GM18502 (cell line): ENCODE data around the gene TMEM9B.
"Not testable (repeated sequence)": the region's sequence is repeated elsewhere in the genome, so short reads cannot be mapped to it uniquely, and the experiment has no call there.

Source experiments
- ATAC-seq: cut with Tn5 transposase; IDR thresholded peaks from one replicate; pipeline ENCODE4 v1.9.1; 2021; ENCODE audit warnings: mild to moderate bottlenecking; ENCODE audit not compliant: unreplicated experiment, poor library complexity

TMEM9B gene

GRCh38 chr11:8964324-8965320 lies at the start of gene TMEM9B:
TSS of gene TMEM9B (minus strand) at chr11:8964442. CDS start at chr11:8964313, 129 bp downstream.
- peak; percentile 87 for ATAC-seq

- no peak for ATAC-seq
Measured at GRCh38 chr11:9013373-9013772, 49.1 kb upstream of the TMEM9B start.

GRCh38 chr11:9009538-9009937 lies 45.3 kb upstream of the TMEM9B start:
- not testable (repeated sequence) for ATAC-seq

- no peak for ATAC-seq
Measured at GRCh38 chr11:9008661-9009060, 44.4 kb upstream of the TMEM9B start.

GRCh38 chr11:9008011-9008550 lies 43.8 kb upstream of the TMEM9B start:
- ATAC-seq, result no peak

GRCh38 chr11:9005087-9005486 lies 40.8 kb upstream of the TMEM9B start:
- no peak for ATAC-seq

- peak; percentile 8 for ATAC-seq
Measured at GRCh38 chr11:9004183-9004926, 40.1 kb upstream of the TMEM9B start.

GRCh38 chr11:9003573-9004182 lies 39.4 kb upstream of the TMEM9B start, which contains the start of gene NRIP3:
TSS of gene NRIP3 (minus strand) at chr11:9004001. CDS start at chr11:9003935, 66 bp downstream.
- ATAC-seq, result peak; percentile 59

- ATAC-seq, result peak; percentile 20
Measured at GRCh38 chr11:9002920-9003572, 38.8 kb upstream of the TMEM9B start.

GRCh38 chr11:9001736-9002135 lies 37.5 kb upstream of the TMEM9B start:
- no peak for ATAC-seq

GRCh38 chr11:8998017-8998416 lies 33.8 kb upstream of the TMEM9B start:
- ATAC-seq, result no peak

GRCh38 chr11:8997451-8997850 lies 33.2 kb upstream of the TMEM9B start:
- ATAC-seq, result no peak

- no peak for ATAC-seq
Measured at GRCh38 chr11:8989453-8989852, 25.2 kb upstream of the TMEM9B start.

- ATAC-seq, result no peak
Measured at GRCh38 chr11:8988329-8989234, 24.3 kb upstream of the TMEM9B start.

GRCh38 chr11:8987446-8987845 lies 23.2 kb upstream of the TMEM9B start:
- no peak for ATAC-seq

GRCh38 chr11:8986772-8987171 lies 22.5 kb upstream of the TMEM9B start:
- not testable (repeated sequence) for ATAC-seq

GRCh38 chr11:8985462-8985861 lies 21.2 kb upstream of the TMEM9B start:
- no peak for ATAC-seq

- no peak for ATAC-seq
Measured at GRCh38 chr11:8983552-8983951, 19.3 kb upstream of the TMEM9B start.

GRCh38 chr11:8980485-8980884 lies 16.2 kb upstream of the TMEM9B start:
- no peak for ATAC-seq
